C4-2B (cell line): ENCODE measurements around the gene PARD3.
A peak's percentile ranks its signal among the peaks of the same experiment; 100 is the strongest.

Source experiments
- H3K27ac ChIP-seq: fragments of 450-650 bp; 2 replicates; pipeline ENCODE4 v1.5.1; 2017
- CTCF ChIP-seq: fragments of 450-650 bp; conservative IDR thresholded peaks from 2 replicates; pipeline ENCODE4 v1.5.1; 2017; ENCODE audit warnings: mild to moderate bottlenecking
- ZFX ChIP-seq: fragments of 450-650 bp; IDR thresholded peaks from 2 replicates; pipeline ENCODE4 v1.6.1; 2017

PARD3 gene

GRCh38 chr10:34327184-34327583, 487.9 kb downstream of the PARD3 start:
- H3K27ac ChIP-seq = no peak overlapping the region
- TF ChIP-seq CTCF (no peak), ZFX (no peak)

- TF ChIP-seq CTCF = no peak
- no peak for TF ChIP-seq ZFX
- no peak overlapping the region for H3K27ac ChIP-seq
Observed at GRCh38 chr10:34323192-34323591, 491.9 kb downstream of the PARD3 start.

GRCh38 chr10:34320265-34320664, 494.8 kb downstream of the PARD3 start:
- TF ChIP-seq CTCF (no peak), ZFX (no peak)
- no peak overlapping the region for H3K27ac ChIP-seq

GRCh38 chr10:34319197-34319846, 495.8 kb downstream of the PARD3 start:
- TF ChIP-seq ZFX (no peak), CTCF (no peak)
- peak overlapping the region; percentile 79 for H3K27ac ChIP-seq

- TF ChIP-seq CTCF (no peak), ZFX (no peak)
- no peak overlapping the region for H3K27ac ChIP-seq
Observed at GRCh38 chr10:34316154-34316553, 498.9 kb downstream of the PARD3 start.

- no peak overlapping the region for H3K27ac ChIP-seq
- TF ChIP-seq ZFX (no peak), CTCF (no peak)
Observed at GRCh38 chr10:34314457-34314856, 500.6 kb downstream of the PARD3 start.

- no peak overlapping the region for H3K27ac ChIP-seq
- TF ChIP-seq CTCF (no peak), ZFX (no peak)
Observed at GRCh38 chr10:34313888-34314287, 501.2 kb downstream of the PARD3 start.
